Skin epidermis (tissue), 12 donors: Measurements from ENCODE around the gene HTR1E.
"Not testable (repeated sequence)": the region's sequence is repeated elsewhere in the genome, so short reads cannot be mapped to it uniquely, and the experiment has no call there.

Experiments
- H3K27ac ChIP-seq, 21 experiments: fragments of 200-600 bp; sonication (generic) in 11 of 21; one replicate each; pipeline ENCODE4 v1.5.0; 2020; ENCODE audit warnings: mild to moderate bottlenecking in 3 of 21, inconsistent platforms in 2 of 21, moderate library complexity in 2 of 21
- H3K4me3 ChIP-seq, 7 experiments: fragments of 200-600 bp; sonication (generic) in 2 of 7; one replicate each; pipeline ENCODE4 v1.5.0; 2020; ENCODE audit warnings: inconsistent platforms in 2 of 7, mild to moderate bottlenecking in 2 of 7, moderate library complexity in 1 of 7

Gene HTR1E, protein sequence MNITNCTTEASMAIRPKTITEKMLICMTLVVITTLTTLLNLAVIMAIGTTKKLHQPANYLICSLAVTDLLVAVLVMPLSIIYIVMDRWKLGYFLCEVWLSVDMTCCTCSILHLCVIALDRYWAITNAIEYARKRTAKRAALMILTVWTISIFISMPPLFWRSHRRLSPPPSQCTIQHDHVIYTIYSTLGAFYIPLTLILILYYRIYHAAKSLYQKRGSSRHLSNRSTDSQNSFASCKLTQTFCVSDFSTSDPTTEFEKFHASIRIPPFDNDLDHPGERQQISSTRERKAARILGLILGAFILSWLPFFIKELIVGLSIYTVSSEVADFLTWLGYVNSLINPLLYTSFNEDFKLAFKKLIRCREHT

DNA sequence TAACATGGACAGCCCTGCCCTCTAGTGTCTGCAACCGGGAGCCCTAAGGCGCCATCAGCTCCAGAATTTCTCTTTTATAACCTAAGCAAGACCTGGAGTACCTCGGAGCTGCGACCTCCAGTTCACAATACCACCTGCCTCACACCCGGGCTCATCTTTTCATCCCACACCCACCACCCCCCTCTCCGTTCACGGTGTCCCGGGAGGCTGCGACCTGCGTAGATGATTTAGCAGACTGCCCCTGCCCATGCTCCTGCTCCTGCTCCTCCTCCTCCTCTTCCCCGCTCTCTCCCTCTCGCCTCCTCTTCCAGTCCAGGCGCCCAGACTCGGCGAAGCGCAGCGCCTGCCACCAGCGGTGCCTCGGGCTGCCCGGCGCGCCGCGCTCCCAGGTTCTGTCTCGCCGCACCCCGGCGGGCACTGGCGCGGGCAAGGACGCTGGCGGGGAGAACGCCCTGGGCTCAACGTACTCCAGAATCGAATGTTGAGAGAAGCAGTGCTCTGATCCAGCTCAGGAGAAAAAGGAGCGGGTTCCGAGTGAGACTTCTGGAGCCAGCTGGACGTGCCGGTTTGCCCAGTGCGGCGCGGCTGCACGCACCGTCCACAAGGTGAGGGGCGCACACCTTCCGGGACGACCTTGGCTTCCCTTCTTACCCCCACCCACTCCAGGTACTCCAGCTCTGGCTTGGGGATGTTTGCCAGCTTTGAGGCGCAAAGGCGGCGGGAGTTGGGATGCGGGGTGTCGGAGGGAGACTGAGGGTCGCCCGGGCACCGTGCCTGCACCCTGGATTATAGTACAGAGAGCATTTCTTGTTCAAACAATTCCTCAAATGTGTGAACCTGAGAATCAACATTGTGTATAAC is at the start of gene HTR1E:
Gene HTR1E (plus strand): TSS at position 310 of the 861 bp plus-strand sequence. CDS start 77,807 bp downstream, outside the sequence.
- Histone ChIP-seq H3K27ac (no peak within 1 kb of the TSS), H3K4me3 (peak within 1 kb of the TSS in 1 of 7 experiments; percentile 23)

DNA sequence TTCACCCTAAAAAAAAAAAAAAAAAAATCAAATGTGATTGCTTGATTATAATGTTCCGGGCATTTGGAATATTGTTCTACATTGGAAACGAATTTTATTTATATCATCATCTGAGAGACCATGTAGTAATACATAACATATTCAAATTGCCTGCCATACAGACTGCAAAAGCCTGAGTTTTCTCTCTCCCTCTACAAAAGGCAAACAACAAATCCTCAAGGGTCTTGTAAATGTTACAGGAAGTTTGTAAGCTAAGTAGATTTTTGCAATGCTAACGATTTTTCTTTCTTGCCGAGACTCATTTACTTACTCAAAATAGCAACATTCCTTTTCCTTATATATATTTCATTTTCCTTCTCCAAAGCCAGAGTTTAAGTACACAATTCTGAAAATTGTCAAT is 49.0 kb upstream of the HTR1E start:
- no peak overlapping the region for H3K27ac ChIP-seq

DNA sequence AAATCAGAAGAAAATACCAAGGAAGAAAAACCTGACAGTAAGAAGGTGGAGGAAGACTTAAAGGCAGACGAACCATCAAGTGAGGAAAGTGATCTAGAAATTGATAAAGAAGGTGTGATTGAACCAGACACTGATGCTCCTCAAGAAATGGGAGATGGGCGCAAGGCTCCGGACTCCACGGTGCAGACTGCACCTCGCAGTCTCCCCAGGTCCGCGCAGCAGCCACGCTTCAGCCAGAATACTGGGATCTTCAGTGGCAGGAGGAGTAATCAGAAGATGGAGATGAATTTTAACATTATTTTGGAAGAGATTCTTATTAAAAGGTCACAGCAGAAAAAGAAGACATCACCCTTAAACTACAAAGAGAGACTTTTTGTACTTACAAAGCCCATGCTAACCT is 40.1 kb upstream of the HTR1E start:
- H3K27ac ChIP-seq, H3K4me3 ChIP-seq: not testable (repeated sequence)

More for the DNA sequence above, 49.0 kb upstream of the HTR1E start:
- H3K4me3 ChIP-seq, result no peak overlapping the region

DNA sequence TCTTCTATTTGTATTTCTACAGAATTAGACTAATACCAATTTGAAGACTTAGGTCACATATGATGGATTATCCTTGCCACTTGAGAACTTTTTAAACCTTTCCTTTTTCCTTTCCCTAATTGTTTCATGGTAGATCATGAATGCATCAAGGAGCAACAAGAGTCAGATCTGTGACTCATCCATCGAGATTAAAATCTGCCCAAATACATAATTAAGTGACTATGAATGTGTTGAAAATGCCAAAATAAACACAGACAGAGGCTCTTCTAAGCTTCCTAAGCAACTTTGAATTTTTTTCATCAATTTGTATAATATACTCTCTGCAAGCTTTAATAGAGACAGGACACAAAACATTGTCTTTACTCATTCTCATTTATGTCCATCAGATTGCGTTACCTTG is 23.5 kb upstream of the HTR1E start:
- Histone ChIP-seq H3K27ac (no peak overlapping the region), H3K4me3 (no peak overlapping the region)

DNA sequence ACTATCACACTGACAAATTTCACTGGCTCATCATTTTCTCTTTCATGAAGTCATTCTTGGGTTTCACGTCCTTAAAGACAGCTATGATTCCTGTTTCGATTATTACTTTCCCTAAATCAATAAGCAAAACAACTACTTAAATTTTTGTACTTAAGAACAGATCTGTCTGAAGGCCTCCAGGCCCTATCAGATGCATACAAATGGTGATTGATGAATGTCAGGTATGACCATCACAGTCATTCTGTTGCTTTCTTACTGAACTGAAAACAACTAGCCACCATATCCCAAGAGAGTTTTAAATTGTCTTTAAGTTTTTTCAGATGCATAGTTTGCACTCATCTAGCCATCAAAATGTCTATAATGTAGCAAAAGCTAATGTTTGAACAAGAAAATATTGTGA is 20.9 kb upstream of the HTR1E start:
- no peak overlapping the region for H3K4me3 ChIP-seq
- no peak overlapping the region for H3K27ac ChIP-seq

DNA sequence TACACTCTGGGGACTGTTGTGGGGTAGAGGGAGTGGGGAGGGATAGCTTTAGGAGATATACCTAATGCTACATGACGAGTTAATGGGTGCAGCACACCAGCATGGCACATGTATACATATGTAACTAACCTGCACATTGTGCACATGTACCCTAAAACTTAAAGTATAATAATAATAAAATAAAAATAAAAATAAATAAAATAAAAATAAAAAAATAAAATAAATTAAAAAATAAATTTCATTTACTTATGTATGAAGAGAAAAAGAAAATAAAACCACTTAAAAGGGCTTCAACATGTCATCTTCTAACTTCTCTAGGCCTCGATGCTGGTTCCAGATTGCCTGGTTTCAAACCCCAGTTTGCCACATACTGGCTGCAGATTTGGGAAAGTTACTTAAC is 10.2 kb upstream of the HTR1E start:
- H3K4me3 ChIP-seq, H3K27ac ChIP-seq: not testable (repeated sequence)

DNA sequence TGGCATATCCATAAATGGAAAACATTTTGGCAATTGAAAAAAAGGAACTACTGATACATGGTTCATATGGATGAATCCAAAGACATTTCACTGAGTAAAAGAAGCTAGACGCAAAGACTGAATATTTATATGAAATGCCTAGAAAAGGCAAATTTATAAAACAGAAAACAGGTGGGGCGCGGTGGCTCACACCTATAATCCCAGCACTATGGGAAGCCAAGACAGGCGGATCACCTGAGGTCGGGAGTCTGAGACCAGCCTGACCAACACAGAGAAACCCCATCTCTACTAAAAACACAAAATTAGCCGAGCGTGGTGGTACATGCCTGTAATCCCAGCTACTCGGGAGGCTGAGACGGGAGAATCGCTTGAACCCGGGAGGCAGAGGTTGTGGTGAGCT is 9.5 kb upstream of the HTR1E start:
- not testable (repeated sequence) for H3K27ac ChIP-seq, H3K4me3 ChIP-seq

DNA sequence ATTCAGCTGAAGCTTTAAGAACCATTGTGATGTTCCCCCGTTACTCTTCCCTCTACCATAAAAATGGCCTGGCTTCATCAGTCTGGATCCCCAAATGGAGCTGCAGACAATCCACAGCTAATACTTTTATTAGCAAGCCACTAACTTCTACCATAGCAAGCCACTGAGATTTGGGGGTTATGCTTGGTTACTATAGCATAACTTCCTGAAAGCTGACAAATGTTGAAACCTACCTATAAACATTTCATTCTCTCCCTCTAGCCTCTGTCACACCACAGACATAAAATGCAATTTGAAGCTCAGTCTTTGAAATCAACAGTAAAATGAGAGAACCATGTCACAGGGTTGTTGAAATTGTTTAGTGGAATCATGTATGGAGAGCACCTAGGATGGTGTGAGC is 3.0 kb upstream of the HTR1E start:
- Histone ChIP-seq H3K27ac (no peak overlapping the region), H3K4me3 (no peak overlapping the region)

DNA sequence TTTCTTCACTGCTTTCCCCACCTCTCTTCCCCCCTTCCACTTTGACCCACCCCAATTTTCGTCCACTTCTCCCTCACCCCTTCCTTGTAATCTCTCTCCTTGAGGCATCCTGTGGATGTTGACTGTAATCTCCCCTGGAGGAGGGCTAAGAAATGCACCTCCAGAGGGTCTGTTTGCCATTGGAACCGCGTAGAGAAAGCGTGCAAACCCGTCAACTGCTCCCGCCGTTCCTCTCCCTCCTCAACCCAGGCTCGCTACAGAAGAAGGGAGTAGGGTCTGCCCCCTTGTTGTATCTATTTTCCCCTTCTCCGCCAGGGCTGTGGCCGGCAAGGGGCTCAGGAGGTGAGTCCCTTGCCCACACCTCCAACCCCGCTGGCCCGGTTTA is 502 bp upstream of the HTR1E start:
- H3K4me3 ChIP-seq, result peak overlapping the region in 1 of 7 experiments; percentile 23

DNA sequence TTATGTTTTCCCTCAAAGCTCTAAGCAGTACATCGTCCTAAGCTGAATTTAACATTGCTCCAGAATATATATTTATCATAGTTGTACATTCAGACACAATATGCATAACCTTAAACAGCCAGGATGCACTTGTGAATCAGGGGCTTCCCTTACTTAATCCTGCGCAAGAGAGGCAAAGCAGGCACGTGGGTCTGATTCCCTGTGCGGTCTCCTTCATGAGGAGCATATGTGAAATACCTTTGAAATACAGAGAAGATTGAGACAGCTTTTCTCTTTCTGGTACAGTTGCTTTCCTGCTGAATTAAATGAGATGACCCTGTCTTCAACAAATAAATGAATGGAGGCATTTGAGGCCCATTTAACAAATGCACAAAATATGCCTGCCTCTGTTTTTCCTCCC is 1.5 kb downstream of the HTR1E start:
- Histone ChIP-seq H3K27ac (no peak overlapping the region), H3K4me3 (no peak overlapping the region)

More for the DNA sequence above, 502 bp upstream of the HTR1E start:
- H3K27ac ChIP-seq, result no peak overlapping the region

DNA sequence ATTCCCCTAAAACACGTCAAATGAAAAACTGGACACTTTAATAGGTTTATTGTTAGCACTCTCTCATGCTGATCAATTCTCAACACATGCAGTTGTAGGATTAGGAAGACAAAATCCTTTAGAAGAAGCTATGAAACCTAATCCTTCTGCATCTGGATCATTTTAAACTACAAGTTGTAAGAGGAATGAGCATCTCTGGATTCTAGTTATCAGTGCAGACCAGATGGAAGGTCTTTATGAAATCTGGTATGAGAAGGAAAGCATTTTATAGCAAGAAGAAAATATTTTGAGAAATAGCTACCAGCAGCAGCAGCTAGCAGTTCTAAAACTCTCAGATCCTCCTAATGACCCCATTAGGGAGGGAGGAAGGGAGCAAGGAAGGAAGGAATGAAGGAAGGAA is 4.1 kb downstream of the HTR1E start:
- H3K4me3 ChIP-seq, result no peak overlapping the region
- H3K27ac ChIP-seq, result no peak overlapping the region

DNA sequence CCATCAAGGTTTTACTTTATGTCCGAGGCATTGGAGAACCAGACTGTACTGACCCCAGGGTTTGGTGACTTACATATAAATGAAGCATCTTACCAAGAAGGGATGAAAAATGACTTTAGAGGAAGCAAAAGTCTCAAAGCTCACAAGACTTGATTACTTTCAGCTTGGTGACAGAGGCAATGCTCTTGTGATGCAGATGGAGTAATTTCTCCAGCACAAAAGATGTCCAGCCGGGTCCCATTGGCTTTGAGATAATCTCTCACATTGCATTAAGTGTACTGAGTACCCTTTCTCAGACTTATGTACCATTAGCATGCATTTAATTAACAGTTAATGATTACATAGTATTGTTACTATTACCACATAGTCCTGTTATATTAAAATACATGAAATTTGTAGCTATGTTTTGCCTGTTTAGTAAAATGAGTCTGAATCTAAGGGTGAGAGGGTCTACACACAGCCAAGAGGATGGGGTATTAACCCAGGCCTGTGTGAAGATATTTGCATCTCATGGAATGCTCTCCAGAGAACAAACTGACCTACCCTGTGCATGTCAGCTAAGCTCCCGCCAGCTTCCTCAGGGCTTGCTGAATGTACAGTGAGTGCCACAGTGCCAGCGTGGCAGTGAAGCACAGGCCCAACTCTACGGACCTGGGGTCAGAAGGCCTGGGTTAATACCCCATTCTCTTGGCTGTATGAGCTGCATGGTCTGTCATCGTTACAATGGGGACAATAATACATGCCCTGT is 5.6 kb downstream of the HTR1E start:
- H3K27ac ChIP-seq, result no peak overlapping the region
- no peak overlapping the region for H3K4me3 ChIP-seq

DNA sequence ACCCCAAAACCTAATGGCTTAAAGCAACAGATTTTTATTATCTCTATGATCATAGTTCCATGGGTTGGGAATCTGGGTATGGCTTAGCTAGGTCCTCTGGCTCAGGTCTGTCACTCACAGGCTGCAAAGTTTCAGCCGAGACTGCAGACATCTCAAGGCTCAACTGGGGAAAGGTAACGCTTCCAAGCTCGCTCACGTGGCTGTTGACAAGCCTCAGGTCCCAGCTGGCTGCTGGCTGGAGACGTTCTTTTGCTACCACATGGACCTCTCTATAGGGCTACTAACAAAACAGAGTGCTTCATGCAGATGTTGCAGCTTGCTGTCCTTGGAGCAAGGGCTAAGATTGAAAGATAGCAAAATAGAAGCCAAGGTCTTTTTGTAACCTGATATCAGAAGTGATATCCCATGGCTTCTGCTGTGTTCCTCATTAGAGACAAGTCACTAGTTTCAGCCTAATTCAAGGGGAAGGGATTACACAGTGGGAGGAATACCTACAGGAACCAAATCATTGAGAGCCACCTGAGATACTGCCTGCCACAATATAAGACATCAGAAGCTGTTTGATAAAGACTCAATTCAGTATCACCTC is 6.6 kb downstream of the HTR1E start:
- Histone ChIP-seq H3K27ac (no peak overlapping the region), H3K4me3 (no peak overlapping the region)

DNA sequence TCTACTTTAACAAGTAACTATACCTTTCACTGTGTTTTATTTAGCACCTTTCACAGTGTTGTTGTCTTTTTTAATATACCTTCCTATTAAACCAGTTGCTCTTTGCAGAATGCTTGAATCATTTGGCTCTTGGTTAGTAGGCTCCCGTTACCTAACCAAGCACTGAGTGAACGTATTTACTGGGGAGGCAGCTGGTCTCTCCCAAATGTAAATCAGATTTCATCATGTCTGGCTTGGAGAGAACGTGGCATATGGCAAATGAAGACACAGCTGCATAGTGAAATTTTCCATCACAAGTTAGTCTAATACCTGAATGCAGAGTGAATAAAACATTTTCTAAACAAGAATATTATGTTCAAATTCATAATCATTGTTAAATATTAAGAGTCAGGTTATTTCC is 12.4 kb downstream of the HTR1E start:
- H3K27ac ChIP-seq, result no peak overlapping the region
- H3K4me3 ChIP-seq, result no peak overlapping the region

DNA sequence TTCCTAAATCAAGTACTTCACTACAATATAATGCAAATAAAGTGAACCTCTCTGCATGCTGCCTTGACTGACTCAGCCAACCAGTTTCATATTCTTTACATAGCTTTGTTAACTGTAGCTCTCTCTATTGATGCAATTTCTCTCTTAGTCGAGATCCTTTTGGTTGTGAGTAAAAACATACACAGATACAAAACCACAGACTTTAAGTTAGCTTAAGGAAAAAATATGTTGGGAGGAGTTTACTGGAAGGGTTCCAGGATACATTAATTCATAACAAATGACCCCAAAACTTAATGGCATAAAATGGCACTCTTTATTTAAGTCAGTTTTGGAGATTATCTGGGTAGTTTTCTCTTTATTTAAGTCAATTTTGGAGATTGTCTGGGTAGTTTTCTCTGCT is 15.7 kb downstream of the HTR1E start:
- H3K27ac ChIP-seq, result no peak overlapping the region
- H3K4me3 ChIP-seq, result no peak overlapping the region

DNA sequence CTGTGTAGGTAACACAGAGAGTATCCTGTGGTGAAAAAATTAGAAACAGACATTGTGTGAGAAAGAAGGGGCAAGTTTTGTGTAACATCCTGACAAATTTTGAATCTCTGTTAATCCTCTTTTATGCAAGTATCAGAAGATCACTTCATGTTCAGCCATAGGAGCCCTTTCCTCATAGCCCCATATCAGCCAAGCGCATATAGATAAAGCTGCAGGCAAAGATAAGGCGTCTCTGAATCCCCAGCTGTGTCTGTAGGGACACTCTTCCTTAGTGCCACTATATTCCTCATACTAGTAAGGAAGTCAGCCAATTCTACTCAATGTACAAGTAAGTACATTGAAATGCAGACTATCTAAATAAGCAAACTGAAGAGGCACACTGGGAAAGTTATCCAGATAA is 22.3 kb downstream of the HTR1E start:
- no peak overlapping the region for H3K4me3 ChIP-seq
- H3K27ac ChIP-seq, result no peak overlapping the region

DNA sequence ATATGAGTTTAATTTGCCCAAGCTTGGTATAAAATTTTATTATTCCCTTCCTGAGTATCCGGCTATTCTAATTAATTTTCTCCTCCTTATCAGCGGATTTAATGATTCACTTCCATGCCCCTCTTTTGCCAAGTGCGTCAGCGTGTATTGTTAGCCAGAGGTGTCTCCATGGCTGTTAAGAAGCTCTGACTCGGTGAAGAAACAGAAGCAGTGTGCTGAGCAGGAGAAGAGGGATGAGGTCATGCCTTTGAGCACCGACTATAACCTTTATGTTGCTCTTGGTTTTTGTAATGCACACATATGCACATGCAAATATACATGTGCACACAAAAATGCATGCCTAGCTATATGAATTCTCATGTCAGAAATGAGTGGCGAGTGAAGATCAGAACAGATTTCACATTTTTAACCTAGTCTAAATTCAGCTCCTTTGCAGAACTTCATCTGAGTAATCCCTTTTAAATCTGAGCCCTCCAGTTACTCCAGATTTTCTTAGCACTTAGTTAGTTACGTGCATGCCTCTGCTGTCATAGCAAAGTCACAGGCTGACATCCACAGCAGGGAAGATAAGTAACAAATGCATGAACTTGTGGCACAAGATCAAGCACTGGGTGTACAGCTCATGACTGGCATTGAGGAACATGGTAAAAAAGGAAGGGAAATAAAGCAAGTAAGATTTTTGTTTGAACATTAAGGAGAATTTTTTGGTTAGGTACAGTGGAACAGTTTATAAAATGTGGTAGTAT is 24.3 kb downstream of the HTR1E start:
- Histone ChIP-seq H3K27ac (no peak overlapping the region), H3K4me3 (no peak overlapping the region)

DNA sequence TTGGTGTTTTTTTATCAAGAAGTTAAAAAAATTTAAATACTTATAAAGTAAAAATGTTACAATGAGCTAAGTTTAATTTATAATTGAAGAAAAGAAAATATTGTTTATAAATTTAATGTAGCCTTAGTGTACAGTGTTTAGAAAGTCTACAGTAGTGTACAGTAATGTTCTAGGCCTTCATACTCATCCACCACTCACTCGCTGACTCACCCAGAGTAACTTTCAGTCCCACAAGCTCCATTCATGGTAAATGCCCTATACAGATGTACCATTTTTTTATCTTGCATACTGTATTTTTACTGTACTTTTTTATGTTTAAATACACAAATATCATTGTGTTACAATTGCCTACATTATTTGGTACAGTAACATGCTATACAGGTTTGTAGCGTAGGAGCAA is 26.0 kb downstream of the HTR1E start:
- H3K4me3 ChIP-seq, result no peak overlapping the region
- no peak overlapping the region for H3K27ac ChIP-seq

DNA sequence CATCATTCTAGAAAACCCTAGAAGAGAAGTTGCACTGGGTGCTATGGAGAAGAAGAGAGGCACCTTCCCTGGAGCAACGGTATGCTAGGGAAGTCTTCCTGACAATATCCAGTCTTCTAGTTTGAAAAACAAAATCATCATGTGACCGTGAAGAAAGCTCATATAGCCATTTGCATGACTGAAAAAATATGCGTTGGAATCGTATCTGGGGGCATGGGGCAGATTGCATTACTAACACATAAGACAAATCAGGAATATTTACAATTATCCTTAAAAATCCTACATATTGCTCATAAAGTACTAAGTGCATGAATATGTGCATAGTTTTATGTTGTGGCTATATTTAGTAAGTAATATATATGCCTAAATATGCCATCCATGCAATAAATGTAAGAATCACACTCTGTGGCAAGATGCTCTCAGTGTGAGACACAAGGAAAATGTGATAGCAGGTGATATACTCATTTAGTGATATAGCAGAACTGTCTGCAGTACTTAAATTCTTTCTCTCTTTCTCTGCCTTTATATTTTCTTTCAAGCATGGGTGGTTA is 26.8 kb downstream of the HTR1E start:
- no peak overlapping the region for H3K27ac ChIP-seq
- H3K4me3 ChIP-seq, result no peak overlapping the region
